Body of pancreas (tissue), 4 donors: ENCODE measurements around the gene HDAC8. TPM values are rescaled to one million over a fixed set of nuclear protein-coding genes. Genes with fewer than 3 reads are reported as not detected.

Experiments used
- ATAC-seq: fragments of 150-250 bp; one replicate; pipeline ENCODE4 v1.9.1; 2016
- DNase-seq, 4 donors: peaks; one replicate each; pipeline ENCODE4 v3.0.0-alpha.2; 2019
- H3K27ac ChIP-seq, 4 donors: fragments of 200-600 bp; sonication (generic); 1 replicate in 3 of 4; 2 replicates in 1 of 4; pipeline versions ENCODE4 v1.5.1 to v1.6.1; 2016 to 2019; ENCODE audit warnings: mild to moderate bottlenecking in 1 of 4, mixed read lengths in 1 of 4, moderate library complexity in 1 of 4
- H3K27me3 ChIP-seq, 2 donors: fragments of 200-600 bp; sonication (generic); one replicate each; pipeline ENCODE4 v1.6.0; 2016; ENCODE audit warnings: mild to moderate bottlenecking in 1 of 2
- H3K36me3 ChIP-seq, 2 donors: fragments of 200-600 bp; sonication (generic); replicated peaks in 1 of 2; 2 replicates each; pipeline ENCODE4 v1.5.1; 2016; ENCODE audit warnings: low read depth in 2 of 2; ENCODE audit not compliant: insufficient read depth in 1 of 2
- H3K4me1 ChIP-seq: fragments of 200-600 bp; sonication (generic); one replicate; pipeline ENCODE4 v1.6.0; 2016
- H3K4me3 ChIP-seq, 2 donors: fragments of 200-600 bp; sonication (generic); 1 replicate in 1 of 2; 2 replicates in 1 of 2; pipeline ENCODE4 v1.5.1; 2016 to 2019
- H3K9me3 ChIP-seq, 3 donors: fragments of 200-600 bp; sonication (generic); 1 replicate in 2 of 3; 2 replicates in 1 of 3; pipeline ENCODE4 v1.5.1; 2016
- POLR2A ChIP-seq, 3 donors: fragments of 450-650 bp; IDR thresholded peaks; one replicate each; pipeline ENCODE4 v1.6.1; 2016; ENCODE audit warnings: antibody characterized with exemption in 3 of 3, mild to moderate bottlenecking in 2 of 3
- WGBS, 2 donors: methylation state at CpG; one replicate each; pipeline ENCODE4 v1.1.5; 2017; 5-methylcytosine and 5-hydroxymethylcytosine counted together
- intact Hi-C: fragments of 100-400 bp; cut with DNase I; formaldehyde crosslinking; loops from one replicate; pipeline ENCODE4 v1.15.1; 2023
- total RNA-seq, 2 donors: library from RNA; depleted of rRNA; stranded (reverse); fragments of >200 nt; gene quantifications; one replicate each; pipeline ENCODE4 v1.1.0, GENCODE V29; 2016
- TF ChIP-seq, protein P1 (sequence below), 7 experiments: fragments of 450-650 bp in 4 of 7; fragments of 200-600 bp in 3 of 7; sonication (generic) in 3 of 7; IDR thresholded peaks; one replicate each; pipeline ENCODE4 v1.5.1; 2016 to 2019; ENCODE audit warnings: antibody characterized with exemption in 7 of 7

The HDAC8 gene
- total RNA-seq, 2 donors from 2014 or later: 16.2 to 25.9 TPM

DNA sequence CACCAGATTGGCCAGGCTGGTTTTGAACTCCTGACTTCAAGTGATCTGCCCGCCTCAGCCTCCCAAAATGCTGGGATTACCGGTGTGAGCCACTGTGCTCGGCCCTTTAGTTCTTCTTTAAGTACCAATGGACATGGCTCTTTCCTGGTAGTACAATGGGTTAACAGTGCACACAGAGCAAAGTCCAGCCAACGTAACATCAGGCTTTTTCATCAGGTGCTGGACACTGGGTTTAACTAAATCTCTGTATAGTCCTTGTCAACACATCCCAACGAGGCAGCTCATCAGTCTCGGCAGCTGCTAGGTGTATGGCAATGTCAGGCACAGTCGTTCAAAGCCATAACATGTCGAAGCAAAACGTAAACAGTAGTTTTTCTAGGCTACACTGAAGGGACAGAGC lies 93.8 kb downstream of the HDAC8 start:
- no peaks in the 10 kb centered on the region for H3K36me3 ChIP-seq
- H3K4me1 ChIP-seq: no peaks in the 10 kb centered on the region
- no peak for TF ChIP-seq POLR2A (IDR thresholded peaks at IDR 0.05)
- TF ChIP-seq, protein P1, sequence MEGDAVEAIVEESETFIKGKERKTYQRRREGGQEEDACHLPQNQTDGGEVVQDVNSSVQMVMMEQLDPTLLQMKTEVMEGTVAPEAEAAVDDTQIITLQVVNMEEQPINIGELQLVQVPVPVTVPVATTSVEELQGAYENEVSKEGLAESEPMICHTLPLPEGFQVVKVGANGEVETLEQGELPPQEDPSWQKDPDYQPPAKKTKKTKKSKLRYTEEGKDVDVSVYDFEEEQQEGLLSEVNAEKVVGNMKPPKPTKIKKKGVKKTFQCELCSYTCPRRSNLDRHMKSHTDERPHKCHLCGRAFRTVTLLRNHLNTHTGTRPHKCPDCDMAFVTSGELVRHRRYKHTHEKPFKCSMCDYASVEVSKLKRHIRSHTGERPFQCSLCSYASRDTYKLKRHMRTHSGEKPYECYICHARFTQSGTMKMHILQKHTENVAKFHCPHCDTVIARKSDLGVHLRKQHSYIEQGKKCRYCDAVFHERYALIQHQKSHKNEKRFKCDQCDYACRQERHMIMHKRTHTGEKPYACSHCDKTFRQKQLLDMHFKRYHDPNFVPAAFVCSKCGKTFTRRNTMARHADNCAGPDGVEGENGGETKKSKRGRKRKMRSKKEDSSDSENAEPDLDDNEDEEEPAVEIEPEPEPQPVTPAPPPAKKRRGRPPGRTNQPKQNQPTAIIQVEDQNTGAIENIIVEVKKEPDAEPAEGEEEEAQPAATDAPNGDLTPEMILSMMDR (IDR thresholded peaks at IDR 0.05): no peak
- no peaks in the 10 kb centered on the region for H3K9me3 ChIP-seq
- H3K27me3 ChIP-seq: no peaks in the 10 kb centered on the region
- H3K4me3 ChIP-seq: no peak overlapping the region
- intact Hi-C loops: no loop called here
- H3K27ac ChIP-seq: no peak overlapping the region
- ATAC-seq (no peak), DNase-seq (no peak)
- WGBS, 2 donors: 77 to 84% methylated on average over 6 to 7 of the region's 9 CpGs

- Histone ChIP-seq H3K27me3 (no peaks in the 10 kb centered on the region), H3K4me1 (no peaks in the 10 kb centered on the region), H3K27ac (no peak overlapping the region), H3K4me3 (no peak overlapping the region), H3K9me3 (no peaks in the 10 kb centered on the region), H3K36me3 (no peaks in the 10 kb centered on the region)
- ATAC-seq (no peak), DNase-seq (no peak)
- no peak for TF ChIP-seq POLR2A (IDR thresholded peaks at IDR 0.05)
- TF ChIP-seq, protein P1 (IDR thresholded peaks at IDR 0.05): no peak
- intact Hi-C loops: no loop called here
- 64 to 83% methylated on average over 4 to 8 of the region's 8 CpGs for whole genome bisulfite sequencing, 2 donors
Observed at GRCh38 chrX:72478351-72478750, 94.3 kb downstream of the HDAC8 start.

GRCh38 chrX:72477781-72478181 lies 94.9 kb downstream of the HDAC8 start:
- no peak overlapping the region for H3K4me3 ChIP-seq
- intact Hi-C loops: no loop called here
- TF ChIP-seq, protein P1 (IDR thresholded peaks at IDR 0.05): no peak
- TF ChIP-seq POLR2A (IDR thresholded peaks at IDR 0.05): no peak
- H3K27me3 ChIP-seq: no peaks in the 10 kb centered on the region
- no peak for ATAC-seq
- no peaks in the 10 kb centered on the region for H3K4me1 ChIP-seq
- no peaks in the 10 kb centered on the region for H3K9me3 ChIP-seq
- no peaks in the 10 kb centered on the region for H3K36me3 ChIP-seq
- DNase-seq: no peak
- WGBS, 2 donors: 75 to 94% methylated on average over 4 of the region's 4 CpGs
- H3K27ac ChIP-seq: no peak overlapping the region

GRCh38 chrX:72477376-72477775 lies 95.3 kb downstream of the HDAC8 start:
- DNase-seq (no peak), ATAC-seq (no peak)
- no peaks in the 10 kb centered on the region for H3K9me3 ChIP-seq
- intact Hi-C loops: no loop called here
- WGBS, 2 donors: 90 to 93% methylated on average over 2 of the region's 2 CpGs
- H3K4me3 ChIP-seq: no peak overlapping the region
- H3K27ac ChIP-seq: no peak overlapping the region
- H3K36me3 ChIP-seq: no peaks in the 10 kb centered on the region
- TF ChIP-seq, protein P1 (IDR thresholded peaks at IDR 0.05): no peak
- no peak for TF ChIP-seq POLR2A (IDR thresholded peaks at IDR 0.05)
- H3K27me3 ChIP-seq: no peaks in the 10 kb centered on the region
- no peaks in the 10 kb centered on the region for H3K4me1 ChIP-seq

DNA sequence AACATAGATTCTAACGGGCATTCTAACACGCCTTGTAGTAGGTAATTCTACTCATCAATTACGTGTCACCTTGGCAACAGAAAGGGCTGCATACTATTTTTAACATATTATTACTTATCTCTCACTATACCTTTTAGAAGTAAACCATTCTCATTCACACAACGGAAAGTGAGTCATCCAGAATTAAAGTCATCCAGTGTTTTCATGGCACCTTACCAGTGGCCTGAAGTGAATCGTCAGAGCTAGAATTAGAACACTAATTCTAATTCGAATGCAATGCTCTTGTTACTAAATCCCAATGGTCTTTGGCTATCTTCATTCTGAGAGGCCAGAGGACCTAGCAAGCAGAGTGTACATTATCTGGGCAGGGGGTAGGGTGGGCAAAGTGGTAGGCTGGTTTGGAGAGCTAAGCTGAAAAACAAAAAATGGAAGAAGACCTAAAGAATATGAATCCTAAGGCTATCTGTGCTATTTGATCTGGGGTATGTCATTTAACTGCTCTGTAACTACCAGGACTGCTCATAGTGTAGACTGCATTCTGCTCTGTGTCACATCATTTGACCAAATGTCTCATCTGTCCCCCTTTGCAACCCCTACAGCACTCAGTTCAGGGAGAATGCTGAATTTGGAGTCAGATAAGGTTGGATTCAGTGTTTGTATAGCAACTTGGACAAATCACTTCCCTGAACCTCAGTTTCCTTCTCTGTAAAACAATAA lies 96.5 kb downstream of the HDAC8 start:
- no peaks in the 10 kb centered on the region for H3K27me3 ChIP-seq
- DNase-seq: no peak
- no peaks in the 10 kb centered on the region for H3K36me3 ChIP-seq
- no peaks in the 10 kb centered on the region for H3K9me3 ChIP-seq
- intact Hi-C loops: no loop called here
- ATAC-seq: no peak
- H3K4me1 ChIP-seq: no peaks in the 10 kb centered on the region
- no peak overlapping the region for H3K4me3 ChIP-seq
- no peak for TF ChIP-seq POLR2A (IDR thresholded peaks at IDR 0.05)
- TF ChIP-seq, protein P1 (IDR thresholded peaks at IDR 0.05): no peak
- no peak overlapping the region for H3K27ac ChIP-seq
- 89 to 93% methylated on average over 6 of the region's 6 CpGs for WGBS, 2 donors
